DOHH2 (cell line): ENCODE results near the gene EYA2.

ENCODE experiments used
- H3F3A ChIP-seq: fragments of 200-600 bp; sonication (generic), shearing (Covaris generic); 2 replicates; pipeline ENCODE4 v1.6.0; 2016; ENCODE audit warnings: antibody characterized with exemption, mild to moderate bottlenecking; ENCODE audit not compliant: control insufficient read depth, insufficient read depth
- H3K27ac ChIP-seq: fragments of 200-600 bp; sonication (generic); 2 replicates; pipeline ENCODE4 v1.5.1; 2014; ENCODE audit warnings: low read depth, mild to moderate bottlenecking, low read length, moderate library complexity
- H3K27me3 ChIP-seq: fragments of 200-600 bp; sonication (generic); 2 replicates; pipeline ENCODE4 v1.6.1; 2014; ENCODE audit warnings: mild to moderate bottlenecking, low read length, mixed read lengths; ENCODE audit not compliant: control insufficient read depth
- H3K36me3 ChIP-seq: fragments of 200-600 bp; sonication (generic); 2 replicates; pipeline ENCODE4 v1.6.1; 2014; ENCODE audit warnings: mild to moderate bottlenecking, low read length, moderate library complexity, mixed read lengths; ENCODE audit not compliant: control insufficient read depth
- H3K4me1 ChIP-seq: fragments of 200-600 bp; sonication (generic); 2 replicates; pipeline ENCODE4 v1.6.1; 2014; ENCODE audit warnings: mild to moderate bottlenecking, low read length, mixed read lengths; ENCODE audit not compliant: control insufficient read depth
- H3K4me2 ChIP-seq: fragments of 200-600 bp; sonication (generic); 2 replicates; pipeline ENCODE4 v1.6.0; 2014; ENCODE audit warnings: mild to moderate bottlenecking, low read length, moderate library complexity
- H3K4me3 ChIP-seq: fragments of 200-600 bp; sonication (generic); 2 replicates; pipeline ENCODE4 v1.5.1; 2014; ENCODE audit warnings: mild to moderate bottlenecking, low read length, mixed read lengths
- H3K79me2 ChIP-seq: fragments of 200-600 bp; sonication (generic); 2 replicates; pipeline ENCODE4 v1.6.1; 2014; ENCODE audit warnings: mild to moderate bottlenecking, low read length, mixed read lengths; ENCODE audit not compliant: control insufficient read depth
- H3K9me2 ChIP-seq: fragments of 200-600 bp; sonication (generic); replicated peaks from 2 replicates; pipeline ENCODE4 v1.6.1; 2014; ENCODE audit warnings: mild to moderate bottlenecking, low read length, mixed read lengths; ENCODE audit not compliant: control insufficient read depth
- H3K9me3 ChIP-seq: fragments of 200-600 bp; sonication (generic); 2 replicates; pipeline ENCODE4 v1.6.1; 2014; ENCODE audit warnings: antibody characterized with exemption, low read length, mixed read lengths; ENCODE audit not compliant: control insufficient read depth, insufficient read depth
- H4K20me1 ChIP-seq: fragments of 200-600 bp; sonication (generic); 2 replicates; pipeline ENCODE4 v1.6.0; 2014; ENCODE audit warnings: low read depth, mild to moderate bottlenecking, antibody characterized with exemption, low read length, moderate library complexity; ENCODE audit not compliant: control insufficient read depth, insufficient read depth
- EZH2phosphoT487 ChIP-seq: fragments of 200-600 bp; sonication (generic); IDR thresholded peaks from 2 replicates; pipeline ENCODE4 v1.6.1; 2017; ENCODE audit warnings: borderline replicate concordance, mild to moderate bottlenecking, antibody characterized with exemption, low read length, moderate library complexity, mixed read lengths
- TF ChIP-seq, protein P1 (sequence below): fragments of 200-600 bp; sonication (generic); IDR thresholded peaks from one replicate; pipeline ENCODE4 v1.5.1; 2014; ENCODE audit warnings: antibody characterized with exemption, mild to moderate bottlenecking, low read depth, low read length; ENCODE audit not compliant: poor library complexity, severe bottlenecking

Gene EYA2

DNA sequence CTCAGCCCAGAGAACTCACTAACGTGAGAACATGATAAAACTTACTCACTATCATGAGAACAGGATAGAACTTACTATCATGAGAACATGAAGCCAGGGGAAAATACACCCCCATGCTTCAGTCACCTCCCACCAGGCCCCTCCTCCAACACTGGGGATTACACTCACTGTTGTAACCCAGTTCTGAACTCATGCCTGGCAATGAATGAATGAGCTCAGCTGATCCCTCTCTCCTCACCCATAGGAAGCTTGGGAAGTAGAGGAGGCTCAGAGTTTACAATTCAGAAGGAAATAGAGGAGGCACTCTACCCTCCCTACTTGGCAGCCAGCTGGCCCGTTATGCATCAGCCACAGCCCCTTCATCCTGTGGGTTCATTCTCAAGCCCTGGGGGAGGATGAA lies 102.5 kb downstream of the EYA2 start:
- Histone ChIP-seq H3K27ac (no peak overlapping the region), H4K20me1 (no peaks in the 10 kb centered on the region), H3K4me1 (no peaks in the 10 kb centered on the region), H3K4me2 (no peak overlapping the region), H3F3A (no peaks in the 10 kb centered on the region), H3K27me3 (peaks cover 9% of the 10 kb centered on the region), H3K79me2 (no peaks in the 10 kb centered on the region), H3K9me3 (no peaks in the 10 kb centered on the region), H3K9me2 (no peaks in the 10 kb centered on the region), H3K36me3 (no peaks in the 10 kb centered on the region), H3K4me3 (no peak overlapping the region)
- no peak for TF ChIP-seq EZH2phosphoT487
- TF ChIP-seq, protein P1, sequence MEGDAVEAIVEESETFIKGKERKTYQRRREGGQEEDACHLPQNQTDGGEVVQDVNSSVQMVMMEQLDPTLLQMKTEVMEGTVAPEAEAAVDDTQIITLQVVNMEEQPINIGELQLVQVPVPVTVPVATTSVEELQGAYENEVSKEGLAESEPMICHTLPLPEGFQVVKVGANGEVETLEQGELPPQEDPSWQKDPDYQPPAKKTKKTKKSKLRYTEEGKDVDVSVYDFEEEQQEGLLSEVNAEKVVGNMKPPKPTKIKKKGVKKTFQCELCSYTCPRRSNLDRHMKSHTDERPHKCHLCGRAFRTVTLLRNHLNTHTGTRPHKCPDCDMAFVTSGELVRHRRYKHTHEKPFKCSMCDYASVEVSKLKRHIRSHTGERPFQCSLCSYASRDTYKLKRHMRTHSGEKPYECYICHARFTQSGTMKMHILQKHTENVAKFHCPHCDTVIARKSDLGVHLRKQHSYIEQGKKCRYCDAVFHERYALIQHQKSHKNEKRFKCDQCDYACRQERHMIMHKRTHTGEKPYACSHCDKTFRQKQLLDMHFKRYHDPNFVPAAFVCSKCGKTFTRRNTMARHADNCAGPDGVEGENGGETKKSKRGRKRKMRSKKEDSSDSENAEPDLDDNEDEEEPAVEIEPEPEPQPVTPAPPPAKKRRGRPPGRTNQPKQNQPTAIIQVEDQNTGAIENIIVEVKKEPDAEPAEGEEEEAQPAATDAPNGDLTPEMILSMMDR = no peak

DNA sequence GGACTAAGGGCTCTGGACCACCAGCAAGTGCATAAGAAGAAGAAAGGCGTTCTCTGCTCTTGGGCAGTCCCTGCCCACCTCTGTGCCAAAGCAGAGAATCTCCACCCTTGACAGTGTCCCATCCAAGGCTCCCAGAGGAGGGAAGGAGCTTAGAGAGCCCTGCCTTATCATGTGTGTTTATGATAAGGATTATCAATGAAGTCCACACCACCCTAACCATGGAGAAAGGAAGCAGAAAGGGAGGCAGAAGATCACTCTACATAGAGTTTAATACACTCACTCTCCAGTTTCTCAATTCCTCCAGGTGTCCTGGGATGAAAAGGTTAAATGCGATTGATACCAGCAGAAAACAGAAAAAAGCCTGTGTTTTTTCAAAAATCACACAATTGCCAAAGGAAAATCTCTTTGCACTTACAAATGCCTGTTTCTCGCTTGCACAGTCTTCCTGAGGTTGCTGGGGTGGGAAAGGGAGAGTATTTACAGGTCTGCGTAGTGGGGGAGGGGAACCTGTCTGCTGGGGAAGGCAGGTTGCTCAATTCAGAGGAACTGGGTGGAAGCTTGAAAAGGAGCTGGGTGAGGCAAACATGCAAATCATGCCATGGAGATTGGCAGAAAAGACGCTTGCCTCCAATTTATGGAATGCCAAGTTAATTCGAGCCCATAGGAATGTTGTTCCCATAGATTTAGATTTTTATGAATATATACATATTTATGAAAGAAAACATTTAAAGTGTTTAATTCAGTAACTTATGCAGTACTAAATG lies 104.0 kb downstream of the EYA2 start:
- H3K4me2 ChIP-seq = no peak overlapping the region
- no peaks in the 10 kb centered on the region for H3K9me3 ChIP-seq
- TF ChIP-seq EZH2phosphoT487 = no peak
- no peak overlapping the region for H3K27ac ChIP-seq
- H3K9me2 ChIP-seq = no peaks in the 10 kb centered on the region
- no peaks in the 10 kb centered on the region for H4K20me1 ChIP-seq
- no peaks in the 10 kb centered on the region for H3K4me1 ChIP-seq
- H3K36me3 ChIP-seq = no peaks in the 10 kb centered on the region
- no peak overlapping the region for H3K4me3 ChIP-seq
- no peaks in the 10 kb centered on the region for H3F3A ChIP-seq
- peaks cover 9% of the 10 kb centered on the region for H3K27me3 ChIP-seq
- H3K79me2 ChIP-seq = no peaks in the 10 kb centered on the region

DNA sequence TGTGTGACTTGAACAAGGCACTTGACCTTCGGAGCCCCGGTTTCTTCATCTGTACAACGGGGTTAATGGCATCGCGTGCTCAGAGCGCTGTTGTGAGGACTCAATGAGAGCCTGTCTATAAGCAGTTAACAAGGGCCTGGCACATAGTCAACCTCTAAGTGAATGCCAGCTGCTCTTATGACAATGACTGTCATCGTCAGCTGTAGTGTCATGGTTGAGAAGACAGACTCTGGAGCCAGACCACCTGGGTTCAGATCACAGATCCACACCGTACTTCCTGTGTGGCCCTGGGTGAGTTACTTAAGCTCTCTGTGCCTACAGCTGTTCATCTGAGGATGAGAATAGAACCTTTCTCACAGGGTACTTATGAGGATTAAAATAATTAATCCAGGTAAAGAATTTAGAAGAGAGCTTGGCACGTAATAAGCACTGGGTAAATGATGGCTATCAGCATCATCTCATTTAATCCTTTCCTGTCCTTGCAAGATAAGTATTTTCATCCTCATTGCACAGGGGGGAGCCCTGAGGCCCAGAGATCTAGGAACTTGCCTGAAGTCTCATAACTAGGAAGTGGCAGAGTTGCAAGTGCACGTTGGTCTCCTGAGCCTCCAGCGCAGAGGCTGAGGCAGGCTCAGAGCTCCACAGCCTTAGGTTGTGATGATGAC lies 105.3 kb downstream of the EYA2 start:
- TF ChIP-seq, protein P1 = no peak
- no peak for TF ChIP-seq EZH2phosphoT487
- H3K79me2 ChIP-seq = no peaks in the 10 kb centered on the region
- H3K9me2 ChIP-seq = no peaks in the 10 kb centered on the region
- no peaks in the 10 kb centered on the region for H3F3A ChIP-seq
- no peaks in the 10 kb centered on the region for H3K9me3 ChIP-seq
- no peak overlapping the region for H3K4me2 ChIP-seq
- H3K27ac ChIP-seq = no peak overlapping the region
- no peak overlapping the region for H3K4me3 ChIP-seq
- no peaks in the 10 kb centered on the region for H4K20me1 ChIP-seq
- no peaks in the 10 kb centered on the region for H3K36me3 ChIP-seq
- no peaks in the 10 kb centered on the region for H3K4me1 ChIP-seq
- peaks cover 9% of the 10 kb centered on the region for H3K27me3 ChIP-seq

DNA sequence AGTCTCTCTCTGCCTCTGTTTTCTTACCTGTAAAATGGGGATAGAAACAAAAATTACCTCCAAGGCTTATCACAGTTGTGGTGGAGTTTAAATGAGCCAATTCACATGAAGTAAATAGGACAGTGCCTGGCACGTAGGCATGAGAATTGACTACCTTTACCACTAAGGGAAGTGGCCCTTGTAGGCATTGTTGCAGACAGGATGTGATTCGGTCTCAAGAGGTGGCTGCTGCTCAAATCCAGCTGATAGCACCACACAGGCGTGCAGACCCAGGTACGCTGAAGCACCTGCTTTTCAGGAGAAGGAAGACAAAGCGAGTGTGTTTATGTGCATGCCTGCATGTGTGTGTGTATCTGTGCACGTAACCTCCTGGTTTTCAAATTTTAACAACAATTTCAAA lies 108.6 kb downstream of the EYA2 start:
- Histone ChIP-seq H3K4me2 (no peak overlapping the region), H3F3A (no peaks in the 10 kb centered on the region), H3K27me3 (no peaks in the 10 kb centered on the region), H3K4me1 (no peaks in the 10 kb centered on the region), H3K4me3 (no peak overlapping the region), H4K20me1 (no peaks in the 10 kb centered on the region), H3K36me3 (no peaks in the 10 kb centered on the region), H3K9me3 (no peaks in the 10 kb centered on the region), H3K9me2 (no peaks in the 10 kb centered on the region), H3K79me2 (no peaks in the 10 kb centered on the region), H3K27ac (no peak overlapping the region)
- TF ChIP-seq, protein P1 = no peak
- no peak for TF ChIP-seq EZH2phosphoT487
